Amniotic epithelial cell (primary cell): Measurements from ENCODE around the gene C17orf107.
A peak's percentile ranks its signal among the peaks of the same experiment; 100 is the strongest.

ENCODE experiments used
- DNase-seq: peaks from one replicate; pipeline ENCODE4 v3.0.0-alpha.2; 2010; ENCODE audit warnings: low read depth

Gene C17orf107

GRCh38 chr17:4877089-4877488 lies 22.2 kb upstream of the C17orf107 start:
- no peak for DNase-seq

GRCh38 chr17:4879601-4880000 lies 19.7 kb upstream of the C17orf107 start:
- DNase-seq, result no peak

GRCh38 chr17:4880857-4881256 lies 18.5 kb upstream of the C17orf107 start:
- no peak for DNase-seq

- peak; percentile 37 for DNase-seq
Observed at GRCh38 chr17:4881761-4882555, 17.4 kb upstream of the C17orf107 start.

- no peak for DNase-seq
Observed at GRCh38 chr17:4884489-4884888, 14.8 kb upstream of the C17orf107 start.

- no peak for DNase-seq
Observed at GRCh38 chr17:4886830-4887229, 12.5 kb upstream of the C17orf107 start.

- no peak for DNase-seq
Observed at GRCh38 chr17:4887581-4887980, 11.8 kb upstream of the C17orf107 start.

- no peak for DNase-seq
Observed at GRCh38 chr17:4891411-4892410, 7.6 kb upstream of the C17orf107 start.

- no peak for DNase-seq
Observed at GRCh38 chr17:4892499-4893221, 6.7 kb upstream of the C17orf107 start.

GRCh38 chr17:4893272-4893671 lies 6.1 kb upstream of the C17orf107 start:
- no peak for DNase-seq

- no peak for DNase-seq
Observed at GRCh38 chr17:4893721-4894560, 5.4 kb upstream of the C17orf107 start.

GRCh38 chr17:4895121-4895520 lies 4.2 kb upstream of the C17orf107 start:
- DNase-seq, result no peak

GRCh38 chr17:4895657-4896331 lies 3.5 kb upstream of the C17orf107 start:
- no peak for DNase-seq

GRCh38 chr17:4896332-4897197 lies 2.8 kb upstream of the C17orf107 start:
- no peak for DNase-seq

GRCh38 chr17:4897198-4897687 lies 2.1 kb upstream of the C17orf107 start:
- DNase-seq, result no peak

- DNase-seq, result no peak
Observed at GRCh38 chr17:4897785-4898184, 1.6 kb upstream of the C17orf107 start.

- DNase-seq, result no peak
Observed at GRCh38 chr17:4898351-4898750, 985 bp upstream of the C17orf107 start.

GRCh38 chr17:4898927-4899326 lies 409 bp upstream of the C17orf107 start:
- DNase-seq, result no peak
